ENCODE measurements around the gene RICTOR.
"Not testable (repeated sequence)": the region's sequence is repeated elsewhere in the genome, so short reads cannot be mapped to it uniquely, and the experiment has no call there.

RICTOR gene

DNA sequence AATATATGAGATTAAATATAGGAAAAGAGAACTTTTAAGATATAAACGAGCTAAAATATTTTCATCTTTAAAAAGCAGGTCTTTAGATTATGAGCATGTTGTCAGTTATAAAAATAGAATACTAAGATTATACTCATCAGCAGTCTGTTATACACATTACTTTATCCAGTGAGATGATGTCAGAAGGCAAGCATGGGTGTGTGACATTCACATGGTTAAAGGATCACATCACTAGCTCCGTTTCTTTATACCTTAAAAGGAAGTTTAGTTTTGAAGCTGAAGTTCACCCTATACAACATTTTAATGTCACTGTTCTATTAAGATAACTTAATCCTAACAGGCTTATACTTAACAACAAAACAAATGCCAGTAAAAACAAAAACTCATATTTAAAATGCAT lies 59.6 kb downstream of the RICTOR start:
- no peak for DNase-seq (ENCODE audit: low read depth in 3 of 3)

DNA sequence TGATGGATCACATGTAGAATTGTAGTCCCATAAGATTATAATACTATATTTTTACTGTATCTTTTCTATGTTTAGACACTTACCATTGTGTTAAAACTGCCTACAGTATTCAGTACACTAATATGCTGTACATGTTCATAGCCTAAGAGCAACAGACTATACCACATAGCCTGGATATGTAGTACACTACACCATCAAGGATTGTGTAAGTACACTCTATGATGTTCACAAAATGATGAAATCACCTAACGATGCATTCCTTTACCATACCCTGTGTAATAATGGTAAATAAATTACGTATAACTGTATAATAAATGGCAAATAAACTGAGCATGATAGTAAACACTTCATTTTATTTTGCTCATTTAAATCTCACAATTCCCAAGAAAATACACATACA lies 60.3 kb downstream of the RICTOR start:
- DNase-seq (ENCODE audit: low read depth in 3 of 3), result no peak

DNA sequence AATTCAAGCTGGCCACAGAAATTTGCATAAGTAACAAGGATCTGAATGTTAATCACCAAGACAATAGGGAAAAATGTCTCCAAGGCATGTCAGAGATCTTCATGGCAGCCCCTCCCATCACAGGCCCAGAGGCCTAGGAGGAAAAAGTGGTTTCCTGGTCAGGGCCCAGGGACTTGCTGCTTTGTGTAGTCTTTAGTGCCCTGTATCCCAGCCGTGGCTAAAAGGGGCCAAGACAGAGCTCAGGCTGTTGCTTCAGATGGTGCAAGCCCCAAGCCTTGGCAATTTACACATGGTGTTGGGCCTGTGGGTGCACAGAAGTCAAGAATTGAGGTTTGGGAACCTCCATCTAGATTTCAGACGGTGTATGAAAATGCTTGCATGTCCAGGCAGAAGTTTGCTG lies 63.2 kb downstream of the RICTOR start:
- DNase-seq (ENCODE audit: low read depth in 3 of 3), result not testable (repeated sequence)

DNA sequence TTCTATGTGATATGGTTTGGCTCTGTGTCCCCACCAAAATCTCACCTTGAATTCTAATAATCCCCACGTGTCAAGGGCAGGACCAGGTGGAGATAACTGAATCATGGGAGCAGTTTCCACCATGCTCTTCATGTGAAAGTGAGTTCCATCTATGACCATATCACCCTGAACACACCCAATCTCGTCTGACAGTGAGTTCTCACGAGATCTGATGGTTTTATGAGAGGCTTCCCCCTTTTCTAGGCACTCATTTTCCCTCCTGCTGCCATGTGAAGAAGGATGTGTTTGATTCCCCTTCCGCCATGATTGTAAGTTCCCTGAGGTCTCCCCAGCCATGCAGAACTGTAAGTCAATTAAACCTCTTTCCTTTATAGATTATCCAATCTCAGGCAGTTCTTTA lies 64.2 kb downstream of the RICTOR start:
- DNase-seq (ENCODE audit: low read depth in 3 of 3), result no peak

DNA sequence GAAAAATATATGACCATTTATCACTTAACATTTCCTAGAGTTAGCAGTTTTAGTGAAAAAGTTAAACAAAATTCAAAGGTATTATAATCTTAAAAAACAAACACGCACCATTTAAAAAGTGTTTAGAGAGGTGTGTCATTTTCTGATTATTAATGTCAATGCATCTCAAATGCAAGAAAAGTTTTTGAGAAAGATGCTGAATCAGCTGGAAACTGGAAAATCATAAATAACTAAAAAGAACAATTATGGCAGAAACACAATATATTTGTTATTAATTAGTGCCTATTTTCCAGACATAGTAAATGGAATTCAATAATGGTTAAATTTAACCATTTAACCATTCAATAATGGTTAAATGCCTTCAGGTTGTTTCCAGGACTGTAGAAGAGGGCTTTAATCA lies 64.9 kb downstream of the RICTOR start:
- DNase-seq (ENCODE audit: low read depth in 3 of 3), result no peak

DNA sequence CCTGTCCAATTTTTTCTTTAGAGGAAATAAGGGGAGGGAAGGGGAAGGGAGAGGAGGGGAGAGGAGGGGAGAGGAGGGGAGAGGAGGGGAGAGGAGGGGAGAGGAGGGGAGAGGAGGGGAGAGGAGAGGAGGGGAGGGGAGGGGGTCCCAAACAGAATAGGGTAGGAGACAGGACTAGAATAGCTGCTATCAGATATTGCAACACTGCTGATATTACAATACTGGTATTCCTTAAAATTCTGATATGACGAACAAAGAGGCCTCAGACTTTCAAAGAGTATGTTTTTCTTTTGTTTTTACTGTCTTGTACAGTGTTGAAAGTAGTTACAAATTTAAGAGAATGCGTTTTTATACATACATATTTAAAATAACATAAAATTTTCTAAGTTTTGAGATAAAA lies 67.5 kb downstream of the RICTOR start:
- no peak for DNase-seq (ENCODE audit: low read depth in 3 of 3)

DNA sequence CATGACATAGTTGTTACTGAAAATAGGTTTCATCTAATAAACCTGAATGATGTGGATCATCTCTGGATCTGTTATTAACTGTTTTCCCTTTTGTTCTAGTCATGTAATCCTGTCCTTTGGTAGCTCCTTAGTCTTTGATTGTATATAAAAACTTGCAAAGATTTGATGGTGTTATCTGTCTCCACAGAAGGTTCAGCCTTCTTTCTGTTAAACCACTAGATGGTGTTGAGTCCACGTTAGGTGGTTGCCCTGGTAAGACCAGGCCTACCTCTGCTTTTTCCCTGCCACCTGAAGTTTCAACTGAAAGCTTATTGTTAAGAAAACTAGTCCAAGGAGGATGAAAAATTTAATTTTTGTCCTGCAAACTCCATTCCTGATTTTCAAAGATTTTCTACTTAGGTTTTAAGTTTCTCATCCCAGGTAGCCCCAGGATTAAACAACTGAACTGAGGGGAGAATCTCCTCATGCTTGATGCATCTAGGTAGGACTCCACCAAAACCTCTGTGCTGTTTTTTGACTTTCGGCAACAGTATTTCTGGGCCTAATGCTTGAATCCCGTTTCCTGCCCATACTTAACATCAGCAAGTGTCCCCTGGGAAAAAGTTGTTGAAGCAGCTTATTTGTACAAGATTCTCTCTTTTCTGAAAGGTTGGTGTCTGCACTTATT lies 68.5 kb downstream of the RICTOR start:
- DNase-seq (ENCODE audit: low read depth in 3 of 3), result no peak

DNA sequence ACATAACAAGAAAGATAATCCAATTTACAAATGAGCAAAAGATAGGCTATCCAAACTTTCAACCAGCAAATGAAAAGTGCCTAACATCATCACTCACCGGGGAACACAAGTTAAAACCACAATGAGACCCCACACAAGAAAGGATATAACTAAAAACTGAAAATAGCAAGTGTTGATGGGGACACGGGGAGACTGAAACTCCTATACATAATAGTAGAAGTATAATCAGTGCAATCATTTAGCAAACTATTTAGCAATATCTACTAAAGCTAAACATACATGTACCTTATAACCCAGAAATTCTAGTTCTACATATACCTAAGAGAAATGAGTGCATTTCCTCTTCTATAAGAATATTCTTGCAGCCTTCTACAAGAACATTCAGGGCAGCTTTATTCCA lies 72.5 kb downstream of the RICTOR start:
- DNase-seq (ENCODE audit: low read depth in 3 of 3), result no peak

DNA sequence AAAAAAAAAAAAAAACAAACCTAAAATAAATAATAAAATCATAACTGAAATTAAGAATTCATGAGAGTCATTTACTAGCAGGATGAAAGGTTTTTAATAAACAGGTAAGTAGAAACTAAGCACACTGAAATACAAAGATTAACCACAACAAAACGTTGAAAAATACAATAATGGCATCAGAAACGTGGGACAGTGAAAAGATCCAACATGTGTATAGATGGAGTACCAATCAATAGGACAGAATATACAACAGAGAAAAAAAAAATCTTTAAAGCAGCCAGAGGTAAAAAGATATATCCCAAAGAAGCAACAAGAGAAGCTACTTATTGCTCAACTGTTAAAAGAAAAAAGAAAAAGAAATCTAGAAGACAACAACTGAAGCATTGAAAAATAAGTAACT lies 75.2 kb downstream of the RICTOR start:
- no peak for DNase-seq (ENCODE audit: low read depth in 3 of 3)

DNA sequence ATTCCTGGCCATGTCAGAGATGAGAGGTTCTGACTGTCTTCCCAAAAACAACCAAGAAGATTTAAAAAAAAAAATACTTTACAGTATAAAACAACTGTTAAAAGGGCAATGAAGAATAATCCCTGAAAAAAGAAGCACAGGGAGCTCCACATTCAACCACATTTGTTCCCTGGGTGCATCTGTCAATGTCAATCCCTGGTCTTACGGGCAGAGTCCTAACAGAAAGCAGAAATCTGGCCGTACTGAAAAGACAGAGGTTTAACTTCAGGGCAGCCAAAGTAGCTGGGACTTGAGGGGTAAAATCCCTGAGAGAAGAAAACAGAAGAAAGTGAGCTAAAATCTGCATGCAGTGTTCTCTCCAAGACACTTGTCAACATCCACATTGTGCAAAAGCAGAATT lies 76.6 kb downstream of the RICTOR start:
- no peak for DNase-seq (ENCODE audit: low read depth in 3 of 3)

DNA sequence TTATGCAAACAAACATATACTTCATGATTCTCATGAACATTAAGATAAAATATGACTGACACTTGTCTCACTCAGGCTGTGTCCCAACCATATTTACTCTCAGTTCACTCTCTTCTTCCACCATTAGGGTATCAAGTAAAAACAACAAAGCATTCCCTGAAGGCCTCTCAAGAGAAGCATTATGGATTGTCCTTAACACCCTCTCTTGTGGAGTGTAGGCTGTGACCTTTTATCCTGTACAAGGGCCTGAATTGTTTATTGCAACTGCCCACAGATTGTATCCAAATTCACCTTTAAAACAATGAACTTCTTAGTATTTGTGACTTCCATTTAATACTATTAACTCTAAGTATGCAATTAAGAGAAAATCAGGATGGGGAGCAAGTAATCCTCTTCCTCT lies 78.1 kb downstream of the RICTOR start:
- DNase-seq (ENCODE audit: low read depth in 3 of 3), result no peak

DNA sequence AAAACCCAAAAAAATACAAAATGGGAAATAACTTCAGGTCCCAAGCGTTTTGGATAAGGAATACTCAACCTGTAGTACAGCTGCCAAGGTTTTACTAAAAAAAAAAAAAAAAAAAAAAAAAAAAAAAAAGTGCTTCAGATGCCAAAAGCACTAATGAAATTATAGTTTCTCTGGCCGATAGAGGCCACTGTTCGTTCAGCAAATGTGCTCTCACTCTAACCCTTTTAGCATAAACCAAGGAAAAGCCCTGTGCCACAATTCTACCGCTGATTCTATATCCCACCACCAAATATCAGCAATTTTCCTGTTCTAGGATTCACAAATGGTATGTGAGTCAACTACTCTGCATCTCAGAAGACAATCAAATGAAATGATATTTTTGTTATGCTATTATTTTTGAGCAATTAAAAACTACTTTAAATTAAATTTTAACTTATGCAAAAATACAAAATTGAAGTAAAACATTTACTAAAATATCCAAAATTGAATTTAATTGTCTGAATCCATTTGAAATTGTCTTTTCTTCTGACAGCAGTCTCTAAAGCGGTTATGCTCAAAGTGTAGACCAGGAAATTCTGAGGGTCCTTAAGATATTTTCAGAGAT lies 79.8 kb downstream of the RICTOR start:
- no peak for DNase-seq (ENCODE audit: low read depth in 3 of 3)

DNA sequence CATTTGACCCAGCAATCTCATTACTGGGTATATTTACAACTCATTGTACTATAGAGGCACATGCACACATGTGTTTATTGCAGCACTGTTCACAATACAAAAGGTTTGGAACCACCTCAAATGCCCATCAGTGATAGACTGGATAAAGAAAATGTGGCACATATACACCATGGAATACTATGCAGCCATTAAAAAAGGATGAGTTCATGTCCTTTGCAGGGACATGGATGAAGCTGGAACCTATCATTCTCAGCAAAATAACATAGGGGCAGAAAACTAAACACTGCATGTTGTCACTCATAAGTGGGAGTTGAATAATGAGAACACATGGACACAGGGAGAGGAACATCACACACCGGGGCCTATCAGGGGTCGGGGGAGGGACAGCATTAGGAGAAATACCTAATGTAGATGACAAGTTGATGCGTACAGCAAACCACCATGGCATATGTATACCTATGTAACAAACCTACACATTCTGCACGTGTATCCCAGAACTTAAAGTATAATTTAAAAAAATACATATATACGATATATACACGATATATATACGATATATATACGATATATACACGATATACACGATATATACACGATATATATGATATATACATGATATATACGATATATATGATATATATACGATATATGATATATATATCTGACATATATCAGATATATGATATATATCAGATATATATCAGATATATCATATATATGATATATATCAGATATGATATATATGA lies 84.1 kb downstream of the RICTOR start:
- DNase-seq (ENCODE audit: low read depth in 3 of 3), result not testable (repeated sequence)

DNA sequence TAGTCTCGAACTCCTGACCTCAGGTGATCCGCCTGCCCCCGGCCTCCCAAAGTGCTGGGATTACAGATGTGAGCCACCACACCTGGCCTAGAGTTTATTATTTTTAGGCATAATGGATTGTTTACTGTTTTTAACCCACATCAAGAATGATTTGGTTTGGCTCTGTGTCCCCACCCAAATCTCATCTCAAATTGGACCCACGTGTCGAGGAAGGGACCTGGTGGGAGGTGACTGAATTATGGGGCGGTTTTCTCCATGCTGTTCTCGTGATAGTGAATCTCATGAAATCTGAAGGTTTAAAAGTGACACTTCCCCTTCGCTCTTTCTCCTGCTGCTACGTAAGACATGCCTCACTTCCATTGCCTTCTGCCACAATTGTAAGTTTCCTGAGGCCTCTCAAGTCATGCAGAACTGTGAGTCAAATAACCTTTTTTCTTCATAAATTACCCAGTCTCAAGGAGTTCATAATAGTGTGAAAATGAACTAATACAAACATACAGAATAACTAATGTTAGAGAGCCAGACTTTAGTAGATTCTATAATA lies 88.2 kb downstream of the RICTOR start:
- DNase-seq (ENCODE audit: low read depth in 3 of 3), result no peak

DNA sequence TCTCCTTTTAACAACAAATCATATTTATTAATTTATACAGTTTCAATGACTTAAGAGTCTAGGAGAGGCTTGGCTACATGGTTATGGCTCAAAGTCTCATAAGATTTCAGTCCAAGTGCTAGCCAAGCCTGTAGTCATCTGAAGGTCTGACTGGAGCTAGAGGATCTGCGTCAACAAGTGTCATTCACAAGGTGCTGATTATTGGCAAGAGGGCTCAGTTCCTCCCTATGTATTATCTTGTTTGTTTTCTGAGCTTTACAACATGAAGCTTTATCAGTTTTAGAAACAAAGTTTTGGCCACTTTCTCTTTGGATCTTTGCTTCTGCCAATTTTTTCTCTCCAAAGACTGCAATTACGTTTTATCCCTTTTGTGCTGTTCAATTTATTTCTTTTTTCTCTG lies 94.7 kb downstream of the RICTOR start:
- DNase-seq (ENCODE audit: low read depth in 3 of 3), result no peak

DNA sequence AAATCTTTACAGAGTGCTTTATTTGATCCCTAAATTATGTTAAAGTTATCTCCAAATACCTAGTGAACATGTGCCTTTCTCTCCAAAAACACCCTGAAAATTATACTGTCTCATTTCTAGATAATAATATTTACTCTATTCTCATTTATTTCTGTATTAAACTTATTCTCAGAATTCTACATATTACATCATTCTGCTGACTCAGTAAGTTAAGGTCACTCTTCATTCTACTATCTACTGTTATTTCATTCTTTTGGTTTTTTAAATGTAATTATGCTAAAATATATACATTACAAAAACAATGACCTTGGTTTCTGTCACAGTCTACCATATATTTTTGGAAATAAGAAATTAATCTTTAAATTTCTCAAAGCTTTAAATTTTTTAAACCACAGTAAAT lies 96.2 kb downstream of the RICTOR start:
- no peak for DNase-seq (ENCODE audit: low read depth in 3 of 3)

DNA sequence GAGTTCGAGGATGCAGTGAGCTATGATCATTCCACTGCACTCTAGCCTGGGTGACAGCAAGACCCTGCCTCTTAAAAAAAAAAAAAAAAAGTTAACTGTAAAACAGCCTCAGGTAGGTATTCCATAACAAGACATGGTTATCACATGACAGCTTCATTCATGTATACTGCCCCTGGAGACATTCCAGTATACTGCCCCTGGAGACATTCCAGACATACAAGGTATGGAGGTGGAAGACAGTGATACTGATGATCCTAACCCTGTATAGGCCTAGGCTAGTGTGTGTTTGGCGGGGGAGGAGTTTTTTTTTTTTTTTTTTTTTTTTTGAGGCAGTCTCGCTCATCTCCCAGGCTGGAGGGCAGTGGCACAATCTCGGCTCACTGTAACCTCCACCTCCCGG lies 105.5 kb downstream of the RICTOR start:
- no peak for DNase-seq (ENCODE audit: low read depth in 3 of 3)

DNA sequence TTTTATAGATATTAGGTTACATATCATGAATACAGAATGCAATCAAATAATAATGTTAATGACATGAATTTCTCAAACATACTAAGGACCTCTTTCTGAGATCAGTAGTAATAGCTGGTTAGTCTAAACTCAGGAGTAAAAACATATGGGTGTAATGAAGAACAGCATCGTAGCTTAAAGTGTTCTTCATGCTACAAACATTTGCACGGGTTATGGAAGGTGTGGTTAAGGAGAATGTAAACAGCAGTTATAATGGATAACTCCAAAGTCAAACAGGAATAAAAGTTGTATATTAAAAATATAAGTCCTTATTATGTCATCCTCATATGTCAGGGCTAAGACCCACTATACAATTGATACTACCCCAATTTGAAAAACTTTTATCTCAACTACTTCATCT lies 112.5 kb downstream of the RICTOR start:
- no peak for DNase-seq (ENCODE audit: low read depth in 3 of 3)

DNA sequence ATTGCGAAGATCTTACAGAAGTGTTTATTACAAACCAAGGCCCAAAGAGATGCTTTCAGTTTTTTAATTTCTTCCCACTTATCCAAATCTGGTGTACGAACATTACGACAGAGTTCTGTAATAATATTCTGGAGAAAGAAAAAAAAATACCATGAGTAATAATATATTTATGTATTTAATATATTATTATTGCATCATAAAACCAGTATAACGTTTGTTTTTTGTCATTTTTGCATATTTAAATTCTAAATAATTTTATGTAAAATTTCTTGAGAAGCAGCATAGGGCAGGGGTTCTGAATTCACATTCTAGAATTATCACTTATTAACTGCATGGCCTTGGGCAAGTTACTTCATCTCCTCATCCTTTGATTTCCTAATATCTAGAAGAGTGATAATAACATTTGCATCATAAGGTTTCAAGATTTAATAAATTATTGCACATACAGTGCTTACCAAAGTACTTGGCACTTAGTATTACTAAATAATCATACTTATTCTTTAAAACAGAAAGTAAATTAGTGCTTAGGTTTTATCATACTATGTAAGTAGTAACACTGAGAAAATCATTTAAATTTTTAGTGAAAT lies 120.7 kb downstream of the RICTOR start:
- no peak for DNase-seq (ENCODE audit: low read depth in 3 of 3)

DNA sequence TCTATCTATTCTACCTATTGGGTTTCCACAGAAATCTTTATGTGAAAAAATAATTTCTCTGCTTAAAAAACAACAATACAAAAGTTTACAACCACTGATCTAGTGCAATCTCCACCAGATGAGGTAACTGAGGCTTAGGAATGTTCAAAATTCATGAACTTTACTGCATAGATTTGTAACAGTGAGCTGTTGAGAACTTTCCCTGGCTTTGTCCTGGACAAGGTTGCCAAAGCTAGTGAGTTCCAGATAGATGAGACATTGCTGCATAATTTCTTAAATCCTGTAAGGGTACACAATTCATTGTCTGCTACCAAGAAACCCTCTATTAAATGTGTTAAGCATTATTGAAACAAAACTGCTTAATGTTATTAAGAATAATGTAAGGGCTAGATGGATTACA lies 125.7 kb downstream of the RICTOR start:
- no peak for DNase-seq (ENCODE audit: low read depth in 3 of 3)

DNA sequence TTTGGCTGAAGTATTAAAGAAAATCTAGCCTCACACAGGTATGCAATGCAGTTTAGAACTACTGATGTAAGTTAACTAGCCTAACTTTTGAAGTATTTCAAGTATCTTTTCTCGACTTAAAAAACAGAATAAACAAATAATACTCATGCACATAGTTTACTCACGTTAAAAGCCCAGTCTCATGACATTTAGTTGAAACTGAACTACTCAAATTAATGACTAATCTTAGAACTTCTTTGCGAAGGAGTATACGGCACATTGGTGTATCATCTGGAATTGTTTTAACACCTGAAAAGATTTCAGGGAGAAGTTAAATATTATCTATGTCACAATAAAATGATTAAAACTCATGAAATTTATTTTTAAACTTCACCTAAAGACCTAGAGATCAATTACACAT lies 129.9 kb downstream of the RICTOR start:
- no peak for DNase-seq (ENCODE audit: low read depth in 3 of 3)

DNA sequence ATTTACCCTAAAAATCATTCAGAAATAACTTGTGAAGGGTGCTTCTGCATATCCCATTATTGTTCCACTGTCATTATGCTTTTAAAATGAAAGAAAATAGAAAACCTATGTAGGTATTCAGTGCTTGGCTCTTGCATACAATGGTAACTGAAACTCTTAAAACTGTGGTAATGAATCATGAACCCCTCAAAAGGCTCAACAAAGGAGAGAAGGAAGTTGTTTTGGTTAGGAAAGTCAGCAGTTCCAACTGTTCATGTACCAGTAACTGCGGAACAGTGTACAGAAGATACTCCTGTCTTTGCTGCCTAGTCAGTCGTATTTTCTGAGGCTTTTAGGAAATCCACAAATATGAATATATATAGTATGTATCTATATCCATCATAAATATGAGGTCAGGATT lies 132.3 kb downstream of the RICTOR start:
- DNase-seq (ENCODE audit: low read depth in 3 of 3), result no peak
